HUES64 (cell line): Measurements from ENCODE around the gene MAK.
"Not testable (repeated sequence)": the region's sequence is repeated elsewhere in the genome, so short reads cannot be mapped to it uniquely, and the experiment has no call there.

Source experiments
- H3K27ac ChIP-seq: 2 replicates; pipeline ENCODE4 v1.7.0; 2013; ENCODE audit warnings: low read depth, low read length, inconsistent platforms
- H3K27me3 ChIP-seq: 2 replicates; pipeline ENCODE4 v1.6.1; 2013; ENCODE audit warnings: mild to moderate bottlenecking, low read length; ENCODE audit not compliant: insufficient read depth
- H3K36me3 ChIP-seq: 2 replicates; pipeline ENCODE4 v1.6.1; 2013; ENCODE audit warnings: mild to moderate bottlenecking, low read length; ENCODE audit not compliant: insufficient read depth
- H3K4me1 ChIP-seq: 2 replicates; pipeline ENCODE4 v1.6.1; 2013; ENCODE audit warnings: mild to moderate bottlenecking, low read length, moderate library complexity; ENCODE audit not compliant: insufficient read depth
- H3K4me3 ChIP-seq: 2 replicates; pipeline ENCODE4 v1.5.1; 2013; ENCODE audit warnings: mild to moderate bottlenecking, low read length, moderate library complexity
- H3K9ac ChIP-seq: 2 replicates; pipeline ENCODE4 v1.6.1; 2013; ENCODE audit warnings: mild to moderate bottlenecking, low read depth, low read length
- H3K9me3 ChIP-seq: 2 replicates; pipeline ENCODE4 v1.6.1; 2013; ENCODE audit warnings: low read depth, low read length; ENCODE audit not compliant: insufficient read depth
- WGBS: fragments of 150-250, 120-280 bp; methylation state at CpG from one replicate; pipeline ENCODE4 v1.1.7; 2013; ENCODE audit warnings: missing lambda C conversion rate; 5-methylcytosine and 5-hydroxymethylcytosine counted together

The MAK gene

DNA sequence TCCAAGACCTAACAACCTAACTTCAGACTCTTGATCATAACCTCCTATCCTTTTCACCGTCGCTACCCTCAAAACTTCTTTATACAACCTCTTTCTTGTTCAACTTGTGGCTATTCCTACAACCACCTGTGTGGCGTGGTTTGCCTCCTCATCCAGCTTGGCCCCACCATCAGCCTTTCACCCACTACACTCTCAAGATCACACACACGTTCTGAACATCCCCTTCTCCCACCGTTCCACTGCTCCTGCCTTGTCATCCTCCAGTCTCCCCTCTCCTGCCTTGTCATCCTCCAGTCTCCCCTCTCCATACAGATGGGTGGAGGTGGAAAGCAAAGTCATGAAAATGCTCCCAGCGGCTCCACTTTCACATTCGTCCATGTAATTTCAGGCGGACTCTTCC is 14.0 kb downstream of the MAK start:
- 90% methylated on average over 8 of the region's 8 CpGs for WGBS
- Histone ChIP-seq H3K27ac (no peak overlapping the region), H3K9ac (no peak overlapping the region), H3K27me3 (no peaks in the 10 kb centered on the region), H3K9me3 (no peaks in the 10 kb centered on the region), H3K4me1 (no peaks in the 10 kb centered on the region), H3K4me3 (no peak overlapping the region), H3K36me3 (peaks cover 3% of the 10 kb centered on the region; the same call in 1 of the 2 replicates)

- not testable (repeated sequence) for H3K36me3 ChIP-seq, H3K27ac ChIP-seq
- 96% methylated on average over 6 of the region's 6 CpGs for WGBS
Observed at GRCh38 chr6:10814176-10814575, 24.2 kb downstream of the MAK start.

DNA sequence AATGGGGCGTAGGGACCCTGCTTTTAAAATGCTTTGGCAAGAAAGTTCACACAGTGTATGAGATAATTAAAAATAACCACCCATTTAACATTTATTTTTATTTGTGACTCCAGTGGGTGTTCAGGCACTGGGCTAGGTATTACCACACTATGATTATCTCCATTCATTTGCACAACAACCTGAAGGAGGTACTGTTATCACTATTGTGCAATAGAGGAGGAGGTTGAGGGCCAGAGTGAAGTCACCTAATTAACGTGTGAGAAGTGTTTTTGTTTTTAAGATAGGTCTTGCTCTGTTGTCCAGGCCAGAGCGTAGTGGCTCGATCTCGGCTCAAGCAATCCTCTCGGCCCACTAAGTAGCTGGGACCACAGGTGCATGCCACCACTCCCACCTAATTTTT is 29.2 kb downstream of the MAK start:
- Histone ChIP-seq H3K4me3 (no peak overlapping the region), H3K4me1 (no peaks in the 10 kb centered on the region), H3K36me3 (no peaks in the 10 kb centered on the region), H3K9ac (no peak overlapping the region), H3K9me3 (no peaks in the 10 kb centered on the region), H3K27me3 (no peaks in the 10 kb centered on the region), H3K27ac (no peak overlapping the region)
- 85% methylated on average over 5 of the region's 6 CpGs for WGBS

More at GRCh38 chr6:10814176-10814575, 24.2 kb downstream of the MAK start:
- H3K4me1 ChIP-seq, H3K27me3 ChIP-seq, H3K9me3 ChIP-seq, H3K4me3 ChIP-seq, H3K9ac ChIP-seq: not testable (repeated sequence)

DNA sequence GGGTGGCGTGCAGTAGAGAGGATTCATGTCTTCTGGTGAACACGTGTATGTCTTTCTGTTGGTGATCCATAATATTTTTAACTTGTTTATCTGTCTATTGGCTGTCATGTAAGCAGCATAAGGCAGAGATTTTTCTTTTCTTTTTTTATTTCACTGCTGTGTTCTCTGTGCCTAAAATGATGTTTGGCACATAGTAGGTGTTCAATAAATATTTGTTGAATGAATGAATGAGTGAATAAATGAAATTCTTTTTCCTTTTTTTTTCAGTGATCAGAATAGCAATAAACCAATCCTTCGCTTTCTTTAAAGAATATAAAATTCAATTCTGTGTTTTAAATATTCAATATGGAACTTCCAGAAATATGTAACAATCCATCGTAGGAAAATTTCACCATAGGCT is 30.0 kb downstream of the MAK start:
- H3K4me1 ChIP-seq: no peaks in the 10 kb centered on the region
- H3K4me3 ChIP-seq: no peak overlapping the region
- no peaks in the 10 kb centered on the region for H3K36me3 ChIP-seq
- no peak overlapping the region for H3K27ac ChIP-seq
- H3K9ac ChIP-seq: no peak overlapping the region
- H3K9me3 ChIP-seq: no peaks in the 10 kb centered on the region
- no peaks in the 10 kb centered on the region for H3K27me3 ChIP-seq
- WGBS: 100% methylated on average over 2 of the region's 4 CpGs

- Histone ChIP-seq H3K9ac (no peak overlapping the region), H3K36me3 (no peaks in the 10 kb centered on the region), H3K4me1 (peaks cover 5% of the 10 kb centered on the region), H3K4me3 (no peak overlapping the region), H3K9me3 (no peaks in the 10 kb centered on the region), H3K27ac (no peak overlapping the region), H3K27me3 (no peaks in the 10 kb centered on the region)
- WGBS: 8% methylated on average over 1 of the region's 2 CpGs
Observed at GRCh38 chr6:10801224-10801848, 37.0 kb downstream of the MAK start.

- Histone ChIP-seq H3K4me3 (no peak overlapping the region), H3K9me3 (no peaks in the 10 kb centered on the region), H3K4me1 (peaks cover 5% of the 10 kb centered on the region), H3K27me3 (no peaks in the 10 kb centered on the region), H3K27ac (no peak overlapping the region), H3K36me3 (no peaks in the 10 kb centered on the region), H3K9ac (no peak overlapping the region)
- 76% methylated on average over 3 of the region's 3 CpGs for WGBS
Observed at GRCh38 chr6:10800810-10801209, 37.5 kb downstream of the MAK start.

DNA sequence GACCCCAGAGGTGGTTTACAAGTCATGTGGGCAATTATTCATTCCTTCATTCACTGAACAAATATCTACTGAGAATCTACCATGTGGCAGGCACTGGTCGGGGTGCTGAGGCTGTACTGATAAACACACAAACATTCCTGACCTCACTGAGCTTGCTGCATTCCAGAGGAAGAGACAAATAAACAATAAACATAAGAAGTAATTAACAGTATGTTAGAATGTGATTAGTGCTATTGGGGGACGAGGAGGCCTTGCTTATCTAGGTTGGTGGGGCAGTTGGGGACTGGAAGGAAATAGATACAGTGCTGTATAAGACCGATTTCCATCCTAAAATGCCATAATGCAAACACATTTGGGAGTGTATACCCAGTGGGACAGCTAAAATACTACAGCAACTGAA is 44.1 kb downstream of the MAK start:
- WGBS: 93% methylated on average over 2 of the region's 3 CpGs
- H3K27me3 ChIP-seq: no peaks in the 10 kb centered on the region
- H3K9ac ChIP-seq: no peak overlapping the region
- H3K4me1 ChIP-seq: no peaks in the 10 kb centered on the region; the same call in 1 of the 2 replicates
- no peaks in the 10 kb centered on the region for H3K9me3 ChIP-seq
- H3K4me3 ChIP-seq: no peak overlapping the region
- peaks cover 7% of the 10 kb centered on the region; the same call in 1 of the 2 replicates for H3K36me3 ChIP-seq
- no peak overlapping the region for H3K27ac ChIP-seq

DNA sequence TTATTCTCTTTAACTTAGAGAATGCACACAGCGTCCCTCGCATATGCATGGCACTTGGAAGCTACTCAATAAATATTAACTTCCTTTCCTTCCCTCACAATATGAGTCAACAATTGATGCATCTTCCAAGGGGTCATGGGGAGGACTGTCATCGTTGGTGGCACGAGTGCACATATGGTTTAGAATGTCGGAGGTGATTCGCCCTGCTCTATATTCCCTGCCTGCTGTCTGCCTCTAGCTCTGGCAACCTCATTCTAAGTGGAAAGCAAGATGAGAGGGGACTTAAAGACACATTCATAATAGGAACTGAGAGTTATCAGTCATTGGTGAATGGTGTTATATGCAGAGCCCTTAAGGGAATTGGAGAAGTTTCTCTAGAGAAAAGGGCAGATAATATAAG is 44.6 kb downstream of the MAK start:
- H3K27me3 ChIP-seq: no peaks in the 10 kb centered on the region
- 92% methylated on average over 6 of the region's 6 CpGs for WGBS

GRCh38 chr6:10793035-10793434 is 45.3 kb downstream of the MAK start:
- H3K4me3 ChIP-seq: no peak overlapping the region
- H3K9me3 ChIP-seq: no peaks in the 10 kb centered on the region
- no peak overlapping the region for H3K27ac ChIP-seq
- peaks cover 8% of the 10 kb centered on the region; the same call in 1 of the 2 replicates for H3K36me3 ChIP-seq
- H3K27me3 ChIP-seq: no peaks in the 10 kb centered on the region
- no peak overlapping the region for H3K9ac ChIP-seq
- no peaks in the 10 kb centered on the region; the same call in 1 of the 2 replicates for H3K4me1 ChIP-seq
- 98% methylated on average over 3 of the region's 3 CpGs for WGBS

More for the DNA sequence above, 44.6 kb downstream of the MAK start:
- H3K4me3 ChIP-seq: no peak overlapping the region
- H3K36me3 ChIP-seq: peaks cover 8% of the 10 kb centered on the region; the same call in 1 of the 2 replicates
- no peaks in the 10 kb centered on the region for H3K9me3 ChIP-seq
- no peaks in the 10 kb centered on the region; the same call in 1 of the 2 replicates for H3K4me1 ChIP-seq
- H3K9ac ChIP-seq: no peak overlapping the region
- no peak overlapping the region for H3K27ac ChIP-seq

- Histone ChIP-seq H3K9ac (no peak overlapping the region), H3K27ac (no peak overlapping the region), H3K4me3 (no peak overlapping the region), H3K4me1 (no peaks in the 10 kb centered on the region), H3K27me3 (no peaks in the 10 kb centered on the region), H3K36me3 (peaks cover 8% of the 10 kb centered on the region; the same call in 1 of the 2 replicates), H3K9me3 (no peaks in the 10 kb centered on the region)
- 91% methylated on average over 5 of the region's 5 CpGs for WGBS
Observed at GRCh38 chr6:10792101-10792500, 46.2 kb downstream of the MAK start.

- 97% methylated on average over 5 of the region's 5 CpGs for WGBS
- no peaks in the 10 kb centered on the region for H3K9me3 ChIP-seq
- H3K4me1 ChIP-seq: no peaks in the 10 kb centered on the region
- H3K9ac ChIP-seq: no peak overlapping the region
- H3K27me3 ChIP-seq: no peaks in the 10 kb centered on the region
- H3K36me3 ChIP-seq: peaks cover 8% of the 10 kb centered on the region; the same call in 1 of the 2 replicates
- H3K4me3 ChIP-seq: no peak overlapping the region
- H3K27ac ChIP-seq: no peak overlapping the region
Observed at GRCh38 chr6:10791673-10792072, 46.7 kb downstream of the MAK start.

GRCh38 chr6:10779076-10779475 is 59.3 kb downstream of the MAK start:
- no peak overlapping the region for H3K9ac ChIP-seq
- no peaks in the 10 kb centered on the region for H3K27me3 ChIP-seq
- no peaks in the 10 kb centered on the region for H3K9me3 ChIP-seq
- no peaks in the 10 kb centered on the region for H3K4me1 ChIP-seq
- WGBS: 98% methylated on average over 7 of the region's 8 CpGs
- no peak overlapping the region for H3K4me3 ChIP-seq
- H3K27ac ChIP-seq: no peak overlapping the region
- H3K36me3 ChIP-seq: peaks cover 61% of the 10 kb centered on the region
